ENCODE results near the gene FAM136A.

FAM136A gene

GRCh38 chr2:70331012-70331411 lies 29.1 kb upstream of the FAM136A start:
- Histone ChIP-seq H2BK15ac (ENCODE audit: low read length) (no peak overlapping the region), H3K4me3 (ENCODE audit: low read length in 2 of 2) (no peak overlapping the region), H3K27ac (replicated peaks; ENCODE audit: low read length) (no peak overlapping the region), H2BK12ac (ENCODE audit: low read length) (no peak overlapping the region), H3K9ac (ENCODE audit: low read depth, low read length, poor library complexity) (peak overlapping the region; percentile 36), H3K27me3 (ENCODE audit: control insufficient read depth in 3 of 3, insufficient read depth in 3 of 3, low read depth in 1 of 3, low read length in 3 of 3) (peaks cover 0 to 22% (median 0%) of the 10 kb centered on the region in 3 experiments), H3K36me3 (replicated peaks in 1 of 2; ENCODE audit: control insufficient read depth in 2 of 2, insufficient read depth in 2 of 2, low read length in 2 of 2) (no peaks in the 10 kb centered on the region), H2AK5ac (ENCODE audit: low read depth, low read length) (no peak overlapping the region), H2AFZ (ENCODE audit: low read length) (no peak overlapping the region), H4K91ac (ENCODE audit: low read depth, low read length, poor library complexity) (no peak overlapping the region), H2BK120ac (ENCODE audit: low read depth, low read length) (no peak overlapping the region), H3K79me1 (ENCODE audit: low read depth, low read length) (no peaks in the 10 kb centered on the region), H4K8ac (ENCODE audit: low read depth, low read length) (no peak overlapping the region), H3K4me2 (ENCODE audit: insufficient read depth, low read length, poor library complexity, severe bottlenecking) (no peak overlapping the region), H2BK5ac (ENCODE audit: low read length) (no peak overlapping the region), H3K4ac (ENCODE audit: low read length) (no peak overlapping the region), H3K4me1 (ENCODE audit: control insufficient read depth in 2 of 2, insufficient read depth in 1 of 2, low read depth in 1 of 2, low read length in 2 of 2) (no peaks in the 10 kb centered on the region), H3K23ac (ENCODE audit: low read depth, low read length, poor library complexity) (no peak overlapping the region), H3K9me3 (replicated peaks in 1 of 2; ENCODE audit: control insufficient read depth in 2 of 2, insufficient read depth in 1 of 2, low read depth in 1 of 2, low read length in 2 of 2) (no peaks in the 10 kb centered on the region), H3K18ac (ENCODE audit: low read length) (no peak overlapping the region), H3K14ac (ENCODE audit: low read length) (no peak overlapping the region)
- DNase-seq (ENCODE audit: low spot score): no peak
- no CpG with 5 or more reads among the region's 7 CpGs for WGBS, 2 donors (ENCODE audit: extremely low coverage in 2 of 2, insufficient read length in 2 of 2, insufficient replicate concordance in 1 of 2)

GRCh38 chr2:70330476-70330875 lies 28.6 kb upstream of the FAM136A start:
- no peak overlapping the region for H4K8ac ChIP-seq (ENCODE audit: low read depth, low read length)
- no peak overlapping the region for H3K18ac ChIP-seq (ENCODE audit: low read length)
- no peaks in the 10 kb centered on the region for H3K79me1 ChIP-seq (ENCODE audit: low read depth, low read length)
- no peak overlapping the region for H2AK5ac ChIP-seq (ENCODE audit: low read depth, low read length)
- no peak overlapping the region for H3K4me2 ChIP-seq (ENCODE audit: insufficient read depth, low read length, poor library complexity, severe bottlenecking)
- H3K36me3 ChIP-seq (replicated peaks in 1 of 2; ENCODE audit: control insufficient read depth in 2 of 2, insufficient read depth in 2 of 2, low read length in 2 of 2): no peaks in the 10 kb centered on the region
- no peak overlapping the region for H3K9ac ChIP-seq (ENCODE audit: low read depth, low read length, poor library complexity)
- no CpG with 5 or more reads among the region's 3 CpGs for WGBS, 2 donors (ENCODE audit: extremely low coverage in 2 of 2, insufficient read length in 2 of 2, insufficient replicate concordance in 1 of 2)
- H4K91ac ChIP-seq (ENCODE audit: low read depth, low read length, poor library complexity): no peak overlapping the region
- H3K23ac ChIP-seq (ENCODE audit: low read depth, low read length, poor library complexity): no peak overlapping the region
- H3K27ac ChIP-seq (replicated peaks; ENCODE audit: low read length): no peak overlapping the region
- peaks cover 0 to 22% (median 0%) of the 10 kb centered on the region in 3 experiments for H3K27me3 ChIP-seq (ENCODE audit: control insufficient read depth in 3 of 3, insufficient read depth in 3 of 3, low read depth in 1 of 3, low read length in 3 of 3)
- H2BK120ac ChIP-seq (ENCODE audit: low read depth, low read length): no peak overlapping the region
- H3K14ac ChIP-seq (ENCODE audit: low read length): no peak overlapping the region
- no peak overlapping the region for H2BK15ac ChIP-seq (ENCODE audit: low read length)
- H3K4ac ChIP-seq (ENCODE audit: low read length): no peak overlapping the region
- no peak overlapping the region for H2AFZ ChIP-seq (ENCODE audit: low read length)
- H2BK5ac ChIP-seq (ENCODE audit: low read length): no peak overlapping the region
- H3K4me1 ChIP-seq (ENCODE audit: control insufficient read depth in 2 of 2, insufficient read depth in 1 of 2, low read depth in 1 of 2, low read length in 2 of 2): no peaks in the 10 kb centered on the region
- DNase-seq (ENCODE audit: low spot score): no peak
- no peak overlapping the region for H3K4me3 ChIP-seq (ENCODE audit: low read length in 2 of 2)
- H3K9me3 ChIP-seq (replicated peaks in 1 of 2; ENCODE audit: control insufficient read depth in 2 of 2, insufficient read depth in 1 of 2, low read depth in 1 of 2, low read length in 2 of 2): no peaks in the 10 kb centered on the region
- H2BK12ac ChIP-seq (ENCODE audit: low read length): no peak overlapping the region

- no peak overlapping the region for H4K91ac ChIP-seq (ENCODE audit: low read depth, low read length, poor library complexity)
- no peaks in the 10 kb centered on the region for H3K79me1 ChIP-seq (ENCODE audit: low read depth, low read length)
- H2BK120ac ChIP-seq (ENCODE audit: low read depth, low read length): no peak overlapping the region
- no peak overlapping the region for H3K18ac ChIP-seq (ENCODE audit: low read length)
- H3K23ac ChIP-seq (ENCODE audit: low read depth, low read length, poor library complexity): no peak overlapping the region
- no peaks in the 10 kb centered on the region for H3K36me3 ChIP-seq (replicated peaks in 1 of 2; ENCODE audit: control insufficient read depth in 2 of 2, insufficient read depth in 2 of 2, low read length in 2 of 2)
- no peak overlapping the region for H3K9ac ChIP-seq (ENCODE audit: low read depth, low read length, poor library complexity)
- H3K27ac ChIP-seq (replicated peaks; ENCODE audit: low read length): no peak overlapping the region
- no peak overlapping the region for H4K8ac ChIP-seq (ENCODE audit: low read depth, low read length)
- H3K27me3 ChIP-seq (ENCODE audit: control insufficient read depth in 3 of 3, insufficient read depth in 3 of 3, low read depth in 1 of 3, low read length in 3 of 3): peaks cover 0 to 26% (median 0%) of the 10 kb centered on the region in 3 experiments
- H3K9me3 ChIP-seq (replicated peaks in 1 of 2; ENCODE audit: control insufficient read depth in 2 of 2, insufficient read depth in 1 of 2, low read depth in 1 of 2, low read length in 2 of 2): no peaks in the 10 kb centered on the region
- H3K4me3 ChIP-seq (ENCODE audit: low read length in 2 of 2): no peak overlapping the region
- no peak overlapping the region for H2BK15ac ChIP-seq (ENCODE audit: low read length)
- no peak overlapping the region for H2BK5ac ChIP-seq (ENCODE audit: low read length)
- no peak for DNase-seq (ENCODE audit: low spot score)
- no peak overlapping the region for H3K14ac ChIP-seq (ENCODE audit: low read length)
- WGBS, 2 donors (ENCODE audit: extremely low coverage in 2 of 2, insufficient read length in 2 of 2, insufficient replicate concordance in 1 of 2): no CpG with 5 or more reads among the region's 6 CpGs
- H3K4me1 ChIP-seq (ENCODE audit: control insufficient read depth in 2 of 2, insufficient read depth in 1 of 2, low read depth in 1 of 2, low read length in 2 of 2): no peaks in the 10 kb centered on the region
- H2AK5ac ChIP-seq (ENCODE audit: low read depth, low read length): no peak overlapping the region
- H2BK12ac ChIP-seq (ENCODE audit: low read length): no peak overlapping the region
- no peak overlapping the region for H3K4ac ChIP-seq (ENCODE audit: low read length)
- H2AFZ ChIP-seq (ENCODE audit: low read length): no peak overlapping the region
- H3K4me2 ChIP-seq (ENCODE audit: insufficient read depth, low read length, poor library complexity, severe bottlenecking): no peak overlapping the region
Measured at GRCh38 chr2:70328921-70329561, 27.2 kb upstream of the FAM136A start.

- Histone ChIP-seq H3K4me2 (ENCODE audit: insufficient read depth, low read length, poor library complexity, severe bottlenecking) (no peak overlapping the region), H3K36me3 (replicated peaks in 1 of 2; ENCODE audit: control insufficient read depth in 2 of 2, insufficient read depth in 2 of 2, low read length in 2 of 2) (no peaks in the 10 kb centered on the region), H3K18ac (ENCODE audit: low read length) (no peak overlapping the region), H4K8ac (ENCODE audit: low read depth, low read length) (no peak overlapping the region), H3K4me1 (ENCODE audit: control insufficient read depth in 2 of 2, insufficient read depth in 1 of 2, low read depth in 1 of 2, low read length in 2 of 2) (no peaks in the 10 kb centered on the region), H2BK12ac (ENCODE audit: low read length) (no peak overlapping the region), H3K4ac (ENCODE audit: low read length) (no peak overlapping the region), H2BK15ac (ENCODE audit: low read length) (no peak overlapping the region), H3K9ac (ENCODE audit: low read depth, low read length, poor library complexity) (no peak overlapping the region), H2BK5ac (ENCODE audit: low read length) (no peak overlapping the region), H2AFZ (ENCODE audit: low read length) (no peak overlapping the region), H4K91ac (ENCODE audit: low read depth, low read length, poor library complexity) (no peak overlapping the region), H3K27me3 (ENCODE audit: control insufficient read depth in 3 of 3, insufficient read depth in 3 of 3, low read depth in 1 of 3, low read length in 3 of 3) (peaks cover 0 to 24% (median 0%) of the 10 kb centered on the region in 3 experiments), H3K79me1 (ENCODE audit: low read depth, low read length) (no peaks in the 10 kb centered on the region), H3K14ac (ENCODE audit: low read length) (no peak overlapping the region), H3K9me3 (replicated peaks in 1 of 2; ENCODE audit: control insufficient read depth in 2 of 2, insufficient read depth in 1 of 2, low read depth in 1 of 2, low read length in 2 of 2) (no peaks in the 10 kb centered on the region), H3K23ac (ENCODE audit: low read depth, low read length, poor library complexity) (no peak overlapping the region), H2BK120ac (ENCODE audit: low read depth, low read length) (no peak overlapping the region), H3K27ac (replicated peaks; ENCODE audit: low read length) (no peak overlapping the region), H2AK5ac (ENCODE audit: low read depth, low read length) (no peak overlapping the region), H3K4me3 (ENCODE audit: low read length in 2 of 2) (no peak overlapping the region)
- no CpG with 5 or more reads among the region's 7 CpGs for WGBS, 2 donors (ENCODE audit: extremely low coverage in 2 of 2, insufficient read length in 2 of 2, insufficient replicate concordance in 1 of 2)
- DNase-seq (ENCODE audit: low spot score): no peak
Measured at GRCh38 chr2:70325875-70326274, 24.0 kb upstream of the FAM136A start.
